ENCODE measurements around the gene SLC35D1.

- no peak for TF ChIP-seq EZH2 (IDR thresholded peaks at IDR 0.05; ENCODE audit: borderline replicate concordance)
- TF ChIP-seq, protein P1, sequence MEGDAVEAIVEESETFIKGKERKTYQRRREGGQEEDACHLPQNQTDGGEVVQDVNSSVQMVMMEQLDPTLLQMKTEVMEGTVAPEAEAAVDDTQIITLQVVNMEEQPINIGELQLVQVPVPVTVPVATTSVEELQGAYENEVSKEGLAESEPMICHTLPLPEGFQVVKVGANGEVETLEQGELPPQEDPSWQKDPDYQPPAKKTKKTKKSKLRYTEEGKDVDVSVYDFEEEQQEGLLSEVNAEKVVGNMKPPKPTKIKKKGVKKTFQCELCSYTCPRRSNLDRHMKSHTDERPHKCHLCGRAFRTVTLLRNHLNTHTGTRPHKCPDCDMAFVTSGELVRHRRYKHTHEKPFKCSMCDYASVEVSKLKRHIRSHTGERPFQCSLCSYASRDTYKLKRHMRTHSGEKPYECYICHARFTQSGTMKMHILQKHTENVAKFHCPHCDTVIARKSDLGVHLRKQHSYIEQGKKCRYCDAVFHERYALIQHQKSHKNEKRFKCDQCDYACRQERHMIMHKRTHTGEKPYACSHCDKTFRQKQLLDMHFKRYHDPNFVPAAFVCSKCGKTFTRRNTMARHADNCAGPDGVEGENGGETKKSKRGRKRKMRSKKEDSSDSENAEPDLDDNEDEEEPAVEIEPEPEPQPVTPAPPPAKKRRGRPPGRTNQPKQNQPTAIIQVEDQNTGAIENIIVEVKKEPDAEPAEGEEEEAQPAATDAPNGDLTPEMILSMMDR (IDR thresholded peaks at IDR 0.05; ENCODE audit: poor library complexity): no peak
- no peak for TF ChIP-seq EZH2phosphoT487 (IDR thresholded peaks at IDR 0.05; ENCODE audit: low read depth, severe bottlenecking, unreplicated experiment)
Measured at GRCh38 chr1:67058761-67059160, 4.8 kb upstream of the SLC35D1 start.

Measured in hepatocyte (in vitro differentiated cells).